GM21576 (cell line): ENCODE data around the gene NMNAT3.
"Not testable (repeated sequence)": the region's sequence is repeated elsewhere in the genome, so short reads cannot be mapped to it uniquely, and the experiment has no call there.

ENCODE experiments used
- ATAC-seq: cut with Tn5 transposase; IDR thresholded peaks from one replicate; pipeline ENCODE4 v1.9.1; 2021; ENCODE audit warnings: mild to moderate bottlenecking, moderate library complexity; ENCODE audit not compliant: unreplicated experiment

The NMNAT3 gene

GRCh38 chr3:139639662-139640061 is 38.1 kb downstream of the NMNAT3 start:
- ATAC-seq, result no peak

GRCh38 chr3:139638518-139638917 is 39.3 kb downstream of the NMNAT3 start:
- no peak for ATAC-seq

- ATAC-seq, result no peak
Observed at GRCh38 chr3:139636511-139636910, 41.3 kb downstream of the NMNAT3 start.

GRCh38 chr3:139634111-139634635 is 43.6 kb downstream of the NMNAT3 start:
- ATAC-seq, result no peak

- no peak for ATAC-seq
Observed at GRCh38 chr3:139633511-139633910, 44.3 kb downstream of the NMNAT3 start.

GRCh38 chr3:139630542-139630941 is 47.2 kb downstream of the NMNAT3 start:
- ATAC-seq, result no peak

- peak; percentile 64 for ATAC-seq
Observed at GRCh38 chr3:139629033-139629432, 48.7 kb downstream of the NMNAT3 start.

DNA sequence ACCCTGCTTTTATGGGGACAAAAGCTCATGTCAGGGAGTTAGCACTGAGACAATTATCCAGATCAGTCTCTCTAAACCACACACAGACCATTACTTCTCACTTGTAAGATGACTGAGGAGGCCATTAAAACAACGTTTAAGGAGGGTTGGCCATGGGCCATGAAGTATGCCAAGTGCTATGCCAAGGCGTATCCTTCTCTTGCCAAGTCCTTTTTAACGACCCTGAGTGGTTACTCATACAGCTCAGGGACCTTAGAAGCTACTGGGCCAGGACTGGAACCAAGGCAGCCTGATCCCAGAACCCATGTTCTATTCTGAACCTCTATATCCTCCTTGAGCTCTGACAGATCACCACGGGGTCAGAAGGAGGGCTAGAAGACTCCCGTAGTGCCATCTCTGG is 50.0 kb downstream of the NMNAT3 start:
- ATAC-seq, result no peak

DNA sequence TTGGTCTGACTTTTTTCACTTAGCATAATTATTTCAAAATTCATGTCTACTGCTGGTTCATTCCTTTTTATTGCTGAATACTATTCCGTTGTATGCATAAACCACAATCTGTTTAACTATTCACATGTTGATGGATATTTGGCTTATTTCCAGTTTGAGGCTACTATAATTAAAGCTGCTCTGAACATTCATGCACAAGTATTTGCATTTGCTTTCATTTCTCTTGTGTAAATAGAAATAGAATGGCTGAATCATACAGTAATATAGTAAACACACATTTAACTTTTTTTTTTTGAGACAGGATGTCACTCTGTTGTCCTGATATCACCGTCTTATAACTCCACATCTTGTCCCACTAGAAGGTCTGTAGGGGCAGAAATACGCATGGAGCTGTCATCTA is 57.3 kb downstream of the NMNAT3 start:
- no peak for ATAC-seq

DNA sequence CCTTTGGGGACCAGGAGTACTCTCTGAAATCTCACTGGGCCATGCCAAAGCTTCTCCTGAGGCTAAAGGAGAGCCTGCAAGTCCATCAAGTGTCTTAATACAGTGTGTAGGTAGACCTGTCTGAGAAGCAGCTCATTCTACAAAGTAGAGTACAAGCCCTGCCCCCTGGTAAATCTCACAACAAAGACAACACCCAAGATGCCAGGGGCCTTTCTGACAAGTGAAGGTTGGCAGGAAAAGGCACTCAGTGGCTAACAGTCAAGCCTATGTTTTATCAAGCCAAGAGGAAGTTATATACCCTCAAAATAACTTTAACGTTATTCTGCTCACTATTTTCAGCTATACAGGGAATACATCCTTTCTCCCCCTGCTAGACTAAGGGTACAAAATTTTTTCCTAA is 58.3 kb downstream of the NMNAT3 start:
- no peak for ATAC-seq

DNA sequence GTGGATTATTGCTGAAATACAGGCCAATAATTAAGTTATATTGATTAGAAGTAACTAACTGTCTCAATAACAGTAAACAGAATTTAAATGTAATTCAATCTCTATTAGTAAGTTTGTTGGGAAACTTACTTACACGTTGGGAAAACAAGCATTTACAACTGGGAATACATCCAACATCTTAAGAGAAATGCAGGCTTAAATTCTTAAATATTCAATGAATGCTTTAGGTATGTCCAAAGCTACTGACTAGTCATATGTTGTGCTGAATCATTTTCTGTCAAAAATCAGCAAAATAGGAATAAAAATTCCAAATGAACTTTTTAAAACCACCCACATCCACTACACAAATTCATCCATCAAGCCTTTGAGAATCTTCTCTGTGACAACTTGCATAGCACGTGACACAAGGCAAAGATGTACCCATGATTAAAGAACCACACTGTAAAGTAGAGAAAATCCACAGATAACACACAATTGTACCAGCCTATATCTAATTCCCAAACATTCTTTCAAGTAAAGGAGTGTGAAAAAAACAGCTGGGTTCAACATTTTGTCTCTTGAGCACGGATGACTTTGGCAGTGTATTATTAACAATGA is 60.0 kb downstream of the NMNAT3 start:
- ATAC-seq, result no peak

DNA sequence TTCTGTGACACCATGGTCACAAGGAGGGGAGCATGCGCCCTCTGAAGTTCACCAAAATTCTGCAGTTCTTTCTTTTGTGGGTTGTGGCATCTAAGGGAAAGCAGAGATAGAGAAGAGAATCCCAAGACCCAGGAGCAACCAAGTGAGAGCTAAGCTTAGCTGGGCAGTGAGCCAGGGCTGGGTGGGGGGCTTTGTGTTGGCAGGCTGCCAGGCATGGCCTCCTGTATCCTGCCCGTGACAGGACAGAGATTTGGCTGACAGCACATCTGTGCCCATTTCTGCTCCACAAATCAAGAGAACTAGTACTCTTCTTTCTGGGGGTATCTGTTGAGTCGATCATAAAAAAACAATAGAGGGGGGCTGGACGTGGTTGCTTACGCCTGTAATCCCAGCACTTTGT is 66.2 kb downstream of the NMNAT3 start:
- ATAC-seq, result no peak

GRCh38 chr3:139610886-139611285 is 66.9 kb downstream of the NMNAT3 start:
- ATAC-seq, result no peak

DNA sequence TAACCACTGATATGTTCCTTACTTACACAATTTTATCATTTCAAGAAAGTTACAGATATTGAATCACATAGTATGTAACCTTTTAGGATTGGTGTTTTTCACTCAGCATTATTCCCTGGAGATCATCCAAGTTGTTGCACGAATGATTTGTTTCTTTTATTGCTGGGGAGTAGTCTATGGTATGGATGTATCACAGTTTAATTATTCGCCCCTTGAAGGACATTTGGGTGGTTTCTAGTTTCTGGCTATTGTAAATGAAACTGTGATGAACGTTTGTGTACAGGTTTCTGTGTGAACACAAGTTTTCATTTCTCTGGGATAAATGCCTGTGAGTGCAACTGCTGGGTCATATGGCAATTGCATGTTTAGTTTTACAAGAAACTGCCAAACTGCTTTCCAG is 68.8 kb downstream of the NMNAT3 start:
- ATAC-seq, result no peak

- ATAC-seq, result no peak
Observed at GRCh38 chr3:139608108-139608380, 69.7 kb downstream of the NMNAT3 start.

GRCh38 chr3:139607257-139608107 is 70.3 kb downstream of the NMNAT3 start:
- no peak for ATAC-seq

- ATAC-seq, result no peak
Observed at GRCh38 chr3:139602003-139602402, 75.8 kb downstream of the NMNAT3 start.

- no peak for ATAC-seq
Observed at GRCh38 chr3:139601191-139601961, 76.4 kb downstream of the NMNAT3 start.

DNA sequence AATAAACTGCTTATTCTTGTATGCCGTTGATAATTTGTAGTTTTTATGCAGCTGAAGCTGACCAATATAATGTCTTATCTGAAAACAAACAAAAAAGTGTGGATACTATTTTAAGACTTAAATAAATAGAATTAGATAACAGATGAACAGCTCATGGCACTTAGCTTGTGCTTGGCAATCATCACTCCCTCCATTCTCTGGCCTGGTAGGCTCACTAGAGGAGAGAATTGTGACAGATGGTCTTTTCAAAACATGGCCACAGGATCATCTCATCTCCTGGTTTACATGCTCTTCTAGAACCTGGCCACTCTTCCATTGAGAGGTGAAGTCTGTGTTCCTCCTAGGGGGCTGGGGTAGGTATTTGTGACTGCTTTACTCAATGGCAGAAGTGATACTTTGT is 79.8 kb downstream of the NMNAT3 start:
- no peak for ATAC-seq

- not testable (repeated sequence) for ATAC-seq
Observed at GRCh38 chr3:139591186-139591585, 86.6 kb downstream of the NMNAT3 start.

DNA sequence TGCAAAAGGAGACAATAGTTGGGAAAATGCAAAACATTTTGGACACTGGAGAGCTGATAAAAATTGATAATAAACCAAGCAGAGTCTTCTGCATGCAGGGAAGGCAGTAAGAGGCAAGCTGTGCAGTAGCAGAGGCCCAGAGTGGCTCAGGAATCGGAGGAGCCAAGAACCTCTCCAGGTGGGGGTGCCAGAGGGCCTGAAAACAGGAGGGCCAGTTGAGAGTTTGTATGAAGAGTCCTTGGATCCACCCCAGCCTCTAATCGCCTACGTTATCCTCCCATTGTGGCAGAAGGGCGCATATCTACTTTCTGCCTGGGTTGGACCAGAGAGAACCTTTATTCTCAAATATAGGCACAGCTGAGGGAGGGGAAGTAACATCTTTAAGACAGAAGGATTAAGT is 89.3 kb downstream of the NMNAT3 start:
- ATAC-seq, result no peak

- ATAC-seq, result no peak
Observed at GRCh38 chr3:139587797-139588196, 90.0 kb downstream of the NMNAT3 start.
